ENCODE data around the gene HPD. TPM values are rescaled to one million over a fixed set of nuclear protein-coding genes. Genes with fewer than 3 reads are reported as not detected.

HPD gene
- total and polyA plus RNA-seq, 2 donors (not counting 3 experiments of a cell fraction or from before 2014, with no cell fraction given): not detected

GRCh38 chr12:121905746-121906145 lies 47.1 kb upstream of the HPD start:
- no peaks in the 10 kb centered on the region for H3K9me1 ChIP-seq (replicated peaks; ENCODE audit: control insufficient read depth, extremely low read depth, insufficient read depth, low read length)
- POLR2A ChIA-PET: no interaction called here
- intact Hi-C loops (cut with micrococcal nuclease): no loop called here
- TF ChIP-seq JUN (IDR thresholded peaks at IDR 0.05; ENCODE audit: borderline replicate concordance, insufficient read depth, insufficient read length, low read depth) (no peak), MYC (IDR thresholded peaks at IDR 0.05; ENCODE audit: low read depth, low read length) (no peak), POLR2AphosphoS5 (IDR thresholded peaks at IDR 0.05; ENCODE audit: insufficient read depth, low read depth, low read length) (no peak), CTCF (IDR thresholded peaks at IDR 0.05; ENCODE audit: extremely low read depth in 1 of 2, insufficient read depth in 1 of 2, low read depth in 1 of 2, low read length in 2 of 2) (no peak), MAX (IDR thresholded peaks at IDR 0.05; ENCODE audit: insufficient read depth, insufficient read length) (no peak), FOS (IDR thresholded peaks at IDR 0.05; ENCODE audit: borderline replicate concordance, insufficient read depth, low read length) (no peak), GATA2 (IDR thresholded peaks at IDR 0.05; ENCODE audit: insufficient read depth, insufficient read length, low read depth, low read length) (no peak), POLR2A (IDR thresholded peaks at IDR 0.05; ENCODE audit: low read depth, low read length) (no peak), EZH2 (IDR thresholded peaks at IDR 0.05; ENCODE audit: borderline replicate concordance, low read depth, low read length, severe bottlenecking) (no peak)
- DNase-seq (ENCODE audit: low read depth, low spot score) (no peak), FAIRE-seq (no peak)
- H3K79me2 ChIP-seq (ENCODE audit: control insufficient read depth, insufficient read depth, low read length): no peaks in the 10 kb centered on the region
- H3K36me3 ChIP-seq (ENCODE audit: control insufficient read depth in 2 of 2, extremely low read depth in 1 of 2, insufficient read depth in 2 of 2, low read length in 2 of 2): peaks cover 12 to 29% of the 10 kb centered on the region in 2 experiments
- no peak overlapping the region for H3K9ac ChIP-seq (replicated peaks; ENCODE audit: extremely low read depth, insufficient read depth, low read length)
- H3K4me1 ChIP-seq (ENCODE audit: control insufficient read depth, extremely low read depth, insufficient read depth, low read length): no peaks in the 10 kb centered on the region
- BruUV-seq (replicated peaks): no TSS peak
- H2AFZ ChIP-seq (ENCODE audit: low read depth, low read length): no peak overlapping the region
- H3K9me3 ChIP-seq (replicated peaks; ENCODE audit: control insufficient read depth, insufficient read depth, low read length): no peaks in the 10 kb centered on the region
- no peaks in the 10 kb centered on the region for H3K27me3 ChIP-seq (ENCODE audit: control insufficient read depth in 2 of 2, insufficient read depth in 2 of 2, low read length in 2 of 2)
- H3K4me2 ChIP-seq (ENCODE audit: insufficient read depth, low read length): no peak overlapping the region
- CTCF ChIA-PET: interaction anchor here (1.7 to 2.7 kb wide), 2 partner anchors 10 to 111 kb away, joined by 4 to 14 read pairs; no protein-coding TSS in a partner anchor
- no peaks in the 10 kb centered on the region for H4K20me1 ChIP-seq (replicated peaks; ENCODE audit: control insufficient read depth, extremely low read depth, insufficient read depth, low read length)
- H3K4me3 ChIP-seq (replicated peaks in 1 of 3; ENCODE audit: insufficient read depth in 1 of 3, low read depth in 1 of 3, low read length in 3 of 3): no peak overlapping the region
- H3K27ac ChIP-seq (ENCODE audit: insufficient read depth, low read depth, low read length): no peak overlapping the region
- dilution Hi-C loops (cut with MboI; ENCODE audit: extremely low pct_ligation_motif_present, low sequenced_read_pairs): no loop called here
